HepG2 (cell line): Measurements from ENCODE around the gene RNFT2. TPM values are rescaled to one million over a fixed set of nuclear protein-coding genes. Genes with fewer than 3 reads are reported as not detected.

Experiments
- FOXO1 ChIP-seq: sonication (generic); formaldehyde crosslinking; IDR thresholded peaks from 2 replicates; pipeline ENCODE4 v1.4.0; 2020; ENCODE audit warnings: missing genetic modification reagents
- ONECUT2 ChIP-seq: sonication (generic); formaldehyde crosslinking; IDR thresholded peaks from 2 replicates; pipeline ENCODE4 v1.4.0; 2020; ENCODE audit warnings: missing genetic modification reagents
- PITX1 ChIP-seq: sonication (generic); formaldehyde crosslinking; IDR thresholded peaks from 2 replicates; pipeline ENCODE4 v1.5.1; 2020; ENCODE audit warnings: mild to moderate bottlenecking, missing genetic modification reagents
- POLR2AphosphoS5 ChIP-seq: IDR thresholded peaks from 2 replicates; pipeline ENCODE4 v1.6.1; 2012; ENCODE audit warnings: low read depth, low read length
- RFX5 ChIP-seq: IDR thresholded peaks from 2 replicates; pipeline ENCODE4 v1.6.1; 2011; ENCODE audit warnings: low read depth, low read length, improper control_type of control experiment
- RFXAP ChIP-seq: sonication (generic); formaldehyde crosslinking; IDR thresholded peaks from 2 replicates; pipeline ENCODE4 v1.4.0; 2020; ENCODE audit warnings: missing genetic modification reagents, borderline replicate concordance
- SP1 ChIP-seq, 2 experiments: fragments of 450-650 bp in 1 of 2; sonication (generic) in 1 of 2; formaldehyde crosslinking in 1 of 2; IDR thresholded peaks; 2 replicates each; pipeline versions ENCODE4 v1.4.0 to v1.6.1; 2016 to 2020; ENCODE audit warnings: missing genetic modification reagents in 1 of 2
- TCF12 ChIP-seq, 2 experiments: fragments of 450-650 bp in 1 of 2; sonication (generic) in 1 of 2; formaldehyde crosslinking in 1 of 2; IDR thresholded peaks; 2 replicates each; pipeline versions ENCODE4 v1.6.1 to v1.8.0; 2017 to 2022; ENCODE audit warnings: antibody characterized with exemption in 1 of 2, mild to moderate bottlenecking in 1 of 2, missing genetic modification reagents in 1 of 2, moderate library complexity in 1 of 2
- ZBTB21 ChIP-seq: sonication (generic); formaldehyde crosslinking; IDR thresholded peaks from 2 replicates; pipeline ENCODE4 v1.4.0; 2020; ENCODE audit warnings: missing genetic modification reagents
- ZBTB38 ChIP-seq: sonication (generic); formaldehyde crosslinking; IDR thresholded peaks from 2 replicates; pipeline ENCODE4 v1.5.1; 2020; ENCODE audit warnings: mild to moderate bottlenecking, missing genetic modification reagents
- ZBTB42 ChIP-seq: sonication (generic); formaldehyde crosslinking; IDR thresholded peaks from 2 replicates; pipeline ENCODE4 v1.5.0; 2020; ENCODE audit warnings: mild to moderate bottlenecking, missing genetic modification reagents
- ZFY ChIP-seq: sonication (generic); formaldehyde crosslinking; IDR thresholded peaks from 2 replicates; pipeline ENCODE4 v1.4.0; 2020; ENCODE audit warnings: missing genetic modification reagents
- ZNF263 ChIP-seq: sonication (generic); formaldehyde crosslinking; IDR thresholded peaks from 2 replicates; pipeline ENCODE4 v1.4.0; 2020; ENCODE audit warnings: missing genetic modification reagents
- ZNF292 ChIP-seq: sonication (generic); formaldehyde crosslinking; IDR thresholded peaks from 2 replicates; pipeline ENCODE4 v1.8.1; 2022; ENCODE audit warnings: mild to moderate bottlenecking, low read depth, missing genetic modification reagents, borderline replicate concordance
- ZNF547 ChIP-seq: sonication (generic); formaldehyde crosslinking; IDR thresholded peaks from 2 replicates; pipeline ENCODE4 v1.5.1; 2020; ENCODE audit warnings: mild to moderate bottlenecking, missing genetic modification reagents
- ZNF761 ChIP-seq: sonication (generic); formaldehyde crosslinking; conservative IDR thresholded peaks from 2 replicates; pipeline ENCODE4 v1.4.0; 2020; ENCODE audit warnings: mild to moderate bottlenecking, missing genetic modification reagents
- ZNF788 ChIP-seq: sonication (generic); formaldehyde crosslinking; IDR thresholded peaks from 2 replicates; pipeline ENCODE4 v1.5.0; 2020; ENCODE audit warnings: mild to moderate bottlenecking, missing genetic modification reagents, borderline replicate concordance
- ZNF792 ChIP-seq: IDR thresholded peaks from 2 replicates; pipeline ENCODE4 v1.6.1; 2016
- ZNF816 ChIP-seq: sonication (generic); formaldehyde crosslinking; IDR thresholded peaks from 2 replicates; pipeline ENCODE4 v1.8.0; 2022; ENCODE audit warnings: missing genetic modification reagents, mild to moderate bottlenecking, borderline replicate concordance
- ZNF878 ChIP-seq: sonication (generic); formaldehyde crosslinking; IDR thresholded peaks from 2 replicates; pipeline ENCODE4 v1.8.1; 2023; ENCODE audit warnings: mild to moderate bottlenecking, missing genetic modification reagents, moderate library complexity
- ZZZ3 ChIP-seq: sonication (generic); formaldehyde crosslinking; IDR thresholded peaks from 2 replicates; pipeline ENCODE4 v1.4.0; 2020; ENCODE audit warnings: missing genetic modification reagents, mild to moderate bottlenecking, borderline replicate concordance
- polyA plus RNA-seq, 8 experiments: library from polyadenylated mRNA; depleted of rRNA in 3 of 8; stranded (reverse) in 7 of 8; unstranded in 1 of 8; fragments of >200 nt; fragmentation: Illumina TruSeq in 4 of 8; extraction: Trizol in 4 of 8; gene quantifications; 2 replicates each; pipeline versions ENCODE4 v1.2.1 to v1.2.3, GENCODE V29; 2011 to 2016; ENCODE audit warnings: low read depth in 4 of 8, missing spikeins in 1 of 8, mixed read lengths in 1 of 8; ENCODE audit not compliant: insufficient read depth in 1 of 8
- total RNA-seq, 5 experiments: library from RNA; depleted of rRNA; stranded (reverse); fragments of >200 nt; fragmentation: Illumina TruSeq; extraction: Trizol; gene quantifications; 2 replicates each; pipeline ENCODE4 v1.2.3, GENCODE V29; 2016; ENCODE audit warnings: low read depth in 1 of 5
- TF ChIP-seq, protein P1 (sequence below): IDR thresholded peaks from 2 replicates; pipeline ENCODE4 v1.6.1; 2016
- TF ChIP-seq, protein P2 (sequence below): sonication (generic); formaldehyde crosslinking; IDR thresholded peaks from 2 replicates; pipeline ENCODE4 v1.5.0; 2020; ENCODE audit warnings: mild to moderate bottlenecking, missing genetic modification reagents, borderline replicate concordance
- TF ChIP-seq, protein P3 (sequence below): IDR thresholded peaks from 2 replicates; pipeline ENCODE4 v1.6.1; 2016; ENCODE audit warnings: missing compliant biosample characterization, missing genetic modification reagents, borderline replicate concordance

Gene RNFT2
- total and polyA plus RNA-seq, 2 of the 13 experiments (the other 11 are each of a cell fraction or from before 2014, with no cell fraction given): 3.3 to 8.3 TPM

DNA sequence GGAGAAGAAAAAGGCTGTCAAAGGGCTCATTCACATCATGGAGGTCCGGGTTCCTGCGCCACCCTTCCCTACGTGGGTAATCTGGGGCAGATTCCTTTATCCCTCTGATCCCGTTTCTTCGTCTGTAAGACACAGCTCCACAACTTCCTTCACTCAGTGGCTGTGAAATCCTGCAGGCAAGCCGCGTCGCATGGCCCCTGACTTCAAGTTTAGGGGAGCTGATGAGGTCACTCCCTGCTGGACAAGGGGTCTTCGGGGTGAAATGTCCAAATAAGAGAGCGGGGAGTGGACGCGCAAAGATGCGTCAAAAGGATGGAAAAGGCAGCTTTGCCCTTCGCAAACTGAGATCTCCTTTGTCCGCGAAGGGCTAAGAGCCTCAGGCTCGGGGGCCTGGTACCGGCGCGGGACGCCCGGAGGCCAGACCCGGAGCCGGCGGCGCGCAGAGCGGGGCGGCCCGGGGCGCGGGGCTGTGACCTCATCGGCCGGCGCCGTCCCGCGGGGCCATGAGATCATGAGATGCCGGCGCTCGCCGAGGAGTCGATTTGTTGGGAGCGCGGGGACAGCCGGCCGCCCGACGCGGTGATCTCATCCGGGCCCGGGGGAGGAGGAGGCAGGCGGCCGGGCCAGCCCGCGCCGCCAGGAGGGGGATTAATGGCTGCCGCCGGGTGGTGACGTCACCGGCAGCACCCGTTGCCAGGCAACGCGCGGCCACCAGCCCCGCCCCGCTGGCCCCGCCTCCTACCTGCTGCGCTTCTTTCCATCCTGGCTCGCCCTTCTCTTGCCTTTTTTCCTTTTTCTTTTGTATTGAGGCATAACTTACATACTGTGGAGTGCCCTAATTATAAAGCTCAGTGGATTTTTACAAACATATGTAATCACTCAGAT lies 81.1 kb downstream of the RNFT2 start (continued):
- TF ChIP-seq ZNF547 (CRISPR knock-in tag) (peak; percentile 55; the same call in 1 of the 2 replicates), RFX5 (peak; percentile 87), SP1 (IDR thresholded peaks at IDR 0.05) (no peak), SP1 (CRISPR knock-in tag; IDR thresholded peaks at IDR 0.05) (peak; percentile 46; the same call in 1 of the 2 replicates), POLR2AphosphoS5 (0 out of 2 replicates have a peak, but pooled peaks have one; percentile 33), TCF12 (IDR thresholded peaks at IDR 0.05) (no peak), TCF12 (CRISPR knock-in tag; IDR thresholded peaks at IDR 0.05) (no peak), RFXAP (CRISPR knock-in tag) (no peak), ZBTB42 (CRISPR knock-in tag) (no peak), ZBTB38 (CRISPR knock-in tag) (0 out of 2 replicates have a peak, but pooled peaks have one; percentile 11), ZNF761 (CRISPR knock-in tag) (peak; percentile 80; the same call in 1 of the 2 replicates), PITX1 (CRISPR knock-in tag) (0 out of 2 replicates have a peak, but pooled peaks have one; percentile 33), ZNF878 (no peak; the same call in 1 of the 2 replicates), ZFY (CRISPR knock-in tag) (peak; percentile 90), FOXO1 (CRISPR knock-in tag) (0 out of 2 replicates have a peak, but pooled peaks have one; percentile 23), ZNF792 (CRISPR knock-in tag) (0 out of 2 replicates have a peak, but pooled peaks have one; percentile 21), ZZZ3 (0 out of 2 replicates have a peak, but pooled peaks have one; percentile 69), ZBTB21 (CRISPR knock-in tag) (peak; percentile 85), ZNF263 (peak; percentile 12; the same call in 1 of the 2 replicates), ONECUT2 (CRISPR knock-in tag) (no peak), ZNF816 (CRISPR knock-in tag) (no peak), ZNF292 (CRISPR knock-in tag) (no peak), ZNF788 (CRISPR knock-in tag) (no peak)
- TF ChIP-seq, protein P1, sequence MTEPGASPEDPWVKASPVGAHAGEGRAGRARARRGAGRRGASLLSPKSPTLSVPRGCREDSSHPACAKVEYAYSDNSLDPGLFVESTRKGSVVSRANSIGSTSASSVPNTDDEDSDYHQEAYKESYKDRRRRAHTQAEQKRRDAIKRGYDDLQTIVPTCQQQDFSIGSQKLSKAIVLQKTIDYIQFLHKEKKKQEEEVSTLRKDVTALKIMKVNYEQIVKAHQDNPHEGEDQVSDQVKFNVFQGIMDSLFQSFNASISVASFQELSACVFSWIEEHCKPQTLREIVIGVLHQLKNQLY: no peak
- TF ChIP-seq, protein P2, sequence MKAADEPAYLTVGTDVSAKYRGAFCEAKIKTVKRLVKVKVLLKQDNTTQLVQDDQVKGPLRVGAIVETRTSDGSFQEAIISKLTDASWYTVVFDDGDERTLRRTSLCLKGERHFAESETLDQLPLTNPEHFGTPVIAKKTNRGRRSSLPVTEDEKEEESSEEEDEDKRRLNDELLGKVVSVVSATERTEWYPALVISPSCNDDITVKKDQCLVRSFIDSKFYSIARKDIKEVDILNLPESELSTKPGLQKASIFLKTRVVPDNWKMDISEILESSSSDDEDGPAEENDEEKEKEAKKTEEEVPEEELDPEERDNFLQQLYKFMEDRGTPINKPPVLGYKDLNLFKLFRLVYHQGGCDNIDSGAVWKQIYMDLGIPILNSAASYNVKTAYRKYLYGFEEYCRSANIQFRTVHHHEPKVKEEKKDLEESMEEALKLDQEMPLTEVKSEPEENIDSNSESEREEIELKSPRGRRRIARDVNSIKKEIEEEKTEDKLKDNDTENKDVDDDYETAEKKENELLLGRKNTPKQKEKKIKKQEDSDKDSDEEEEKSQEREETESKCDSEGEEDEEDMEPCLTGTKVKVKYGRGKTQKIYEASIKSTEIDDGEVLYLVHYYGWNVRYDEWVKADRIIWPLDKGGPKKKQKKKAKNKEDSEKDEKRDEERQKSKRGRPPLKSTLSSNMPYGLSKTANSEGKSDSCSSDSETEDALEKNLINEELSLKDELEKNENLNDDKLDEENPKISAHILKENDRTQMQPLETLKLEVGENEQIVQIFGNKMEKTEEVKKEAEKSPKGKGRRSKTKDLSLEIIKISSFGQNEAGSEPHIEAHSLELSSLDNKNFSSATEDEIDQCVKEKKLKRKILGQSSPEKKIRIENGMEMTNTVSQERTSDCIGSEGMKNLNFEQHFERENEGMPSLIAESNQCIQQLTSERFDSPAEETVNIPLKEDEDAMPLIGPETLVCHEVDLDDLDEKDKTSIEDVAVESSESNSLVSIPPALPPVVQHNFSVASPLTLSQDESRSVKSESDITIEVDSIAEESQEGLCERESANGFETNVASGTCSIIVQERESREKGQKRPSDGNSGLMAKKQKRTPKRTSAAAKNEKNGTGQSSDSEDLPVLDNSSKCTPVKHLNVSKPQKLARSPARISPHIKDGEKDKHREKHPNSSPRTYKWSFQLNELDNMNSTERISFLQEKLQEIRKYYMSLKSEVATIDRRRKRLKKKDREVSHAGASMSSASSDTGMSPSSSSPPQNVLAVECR (CRISPR knock-in tag): peak; percentile 65; the same call in 1 of the 2 replicates
- TF ChIP-seq, protein P3, sequence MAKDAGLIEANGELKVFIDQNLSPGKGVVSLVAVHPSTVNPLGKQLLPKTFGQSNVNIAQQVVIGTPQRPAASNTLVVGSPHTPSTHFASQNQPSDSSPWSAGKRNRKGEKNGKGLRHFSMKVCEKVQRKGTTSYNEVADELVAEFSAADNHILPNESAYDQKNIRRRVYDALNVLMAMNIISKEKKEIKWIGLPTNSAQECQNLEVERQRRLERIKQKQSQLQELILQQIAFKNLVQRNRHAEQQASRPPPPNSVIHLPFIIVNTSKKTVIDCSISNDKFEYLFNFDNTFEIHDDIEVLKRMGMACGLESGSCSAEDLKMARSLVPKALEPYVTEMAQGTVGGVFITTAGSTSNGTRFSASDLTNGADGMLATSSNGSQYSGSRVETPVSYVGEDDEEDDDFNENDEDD: 0 out of 2 replicates have a peak, but pooled peaks have one; percentile 27
